ENCODE measurements around the gene CABCOCO1. TPM values are rescaled to one million over a fixed set of nuclear protein-coding genes. Genes with fewer than 3 reads are reported as not detected.
"Not testable (repeated sequence)": the region's sequence is repeated elsewhere in the genome, so short reads cannot be mapped to it uniquely, and the experiment has no call there.

Gene CABCOCO1
- polyA plus RNA-seq, 1 donor (not counting 4 experiments of a cell fraction or from before 2014, with no cell fraction given), result 0.17 TPM

DNA sequence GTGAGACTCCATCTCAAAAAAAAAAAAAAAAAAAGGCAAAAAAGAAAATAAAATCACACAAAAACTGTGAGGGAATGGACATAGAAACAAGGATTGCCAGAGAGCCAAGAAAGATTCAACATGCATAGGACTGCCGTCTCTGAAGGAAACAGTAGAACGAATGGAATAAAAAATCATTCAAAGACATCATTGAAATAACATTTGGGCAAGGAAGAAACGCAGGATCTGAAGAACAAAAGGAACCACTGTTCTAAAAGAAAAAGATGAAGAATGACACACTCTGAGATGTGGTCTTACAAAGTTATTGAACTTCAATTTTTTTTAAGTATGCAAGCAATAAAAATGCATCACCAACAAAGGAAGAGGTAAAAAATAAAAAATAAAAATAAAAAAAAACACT is 57.2 kb downstream of the CABCOCO1 start:
- Histone ChIP-seq H3K27me3 (ENCODE audit: control insufficient read depth, extremely low read depth, insufficient read depth, low read length) (no peaks in the 10 kb centered on the region), H3K27ac (ENCODE audit: control insufficient read depth, insufficient read depth, low read length) (no peak overlapping the region), H3K36me3 (ENCODE audit: control insufficient read depth in 2 of 2, extremely low read depth in 1 of 2, insufficient read depth in 2 of 2, low read length in 2 of 2) (no peaks in the 10 kb centered on the region), H2AFZ (ENCODE audit: control insufficient read depth, low read length) (no peak overlapping the region), H3K9me3 (ENCODE audit: control insufficient read depth, low read depth, low read length) (no peaks in the 10 kb centered on the region), H4K20me1 (ENCODE audit: control insufficient read depth, extremely low read depth, insufficient read depth, low read length) (no peaks in the 10 kb centered on the region), H3K4me3 (ENCODE audit: control insufficient read depth in 2 of 3, extremely low read depth in 1 of 3, insufficient read depth in 2 of 3, low read depth in 1 of 3, low read length in 3 of 3) (no peak overlapping the region), H3K4me2 (ENCODE audit: control insufficient read depth, extremely low read depth, insufficient read depth, low read depth, low read length) (no peak overlapping the region), H3K79me2 (ENCODE audit: control insufficient read depth, insufficient read depth, low read length) (no peaks in the 10 kb centered on the region), H3K4me1 (ENCODE audit: control insufficient read depth, extremely low read depth, insufficient read depth, low read length) (no peaks in the 10 kb centered on the region), H3K9me1 (ENCODE audit: control insufficient read depth, extremely low read depth, insufficient read depth, low read length) (no peaks in the 10 kb centered on the region), H3K9ac (ENCODE audit: control insufficient read depth, extremely low read depth, insufficient read depth, low read length) (no peak overlapping the region)
- dilution Hi-C loops (cut with MboI; ENCODE audit: extremely low pct_ligation_motif_present, low sequenced_read_pairs), result no loop called here
- FAIRE-seq (no peak), DNase-seq (ENCODE audit: low read depth, low spot score) (no peak)
- TF ChIP-seq, protein P1, sequence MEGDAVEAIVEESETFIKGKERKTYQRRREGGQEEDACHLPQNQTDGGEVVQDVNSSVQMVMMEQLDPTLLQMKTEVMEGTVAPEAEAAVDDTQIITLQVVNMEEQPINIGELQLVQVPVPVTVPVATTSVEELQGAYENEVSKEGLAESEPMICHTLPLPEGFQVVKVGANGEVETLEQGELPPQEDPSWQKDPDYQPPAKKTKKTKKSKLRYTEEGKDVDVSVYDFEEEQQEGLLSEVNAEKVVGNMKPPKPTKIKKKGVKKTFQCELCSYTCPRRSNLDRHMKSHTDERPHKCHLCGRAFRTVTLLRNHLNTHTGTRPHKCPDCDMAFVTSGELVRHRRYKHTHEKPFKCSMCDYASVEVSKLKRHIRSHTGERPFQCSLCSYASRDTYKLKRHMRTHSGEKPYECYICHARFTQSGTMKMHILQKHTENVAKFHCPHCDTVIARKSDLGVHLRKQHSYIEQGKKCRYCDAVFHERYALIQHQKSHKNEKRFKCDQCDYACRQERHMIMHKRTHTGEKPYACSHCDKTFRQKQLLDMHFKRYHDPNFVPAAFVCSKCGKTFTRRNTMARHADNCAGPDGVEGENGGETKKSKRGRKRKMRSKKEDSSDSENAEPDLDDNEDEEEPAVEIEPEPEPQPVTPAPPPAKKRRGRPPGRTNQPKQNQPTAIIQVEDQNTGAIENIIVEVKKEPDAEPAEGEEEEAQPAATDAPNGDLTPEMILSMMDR (optimal IDR thresholded peaks at IDR 0.05 in 1 of 3, IDR thresholded peaks at IDR 0.05 in 1 of 3, conservative IDR thresholded peaks at IDR 0.05 in 1 of 3; ENCODE audit: extremely low read depth in 1 of 3, insufficient read depth in 2 of 3, low read length in 3 of 3), result no peak
- no peak for TF ChIP-seq EZH2 (IDR thresholded peaks at IDR 0.05; ENCODE audit: low read length)

GRCh38 chr10:61721431-61721830 is 58.7 kb downstream of the CABCOCO1 start:
- Histone ChIP-seq H3K4me1 (ENCODE audit: control insufficient read depth, extremely low read depth, insufficient read depth, low read length) (no peaks in the 10 kb centered on the region), H3K36me3 (ENCODE audit: control insufficient read depth in 2 of 2, extremely low read depth in 1 of 2, insufficient read depth in 2 of 2, low read length in 2 of 2) (no peaks in the 10 kb centered on the region), H2AFZ (ENCODE audit: control insufficient read depth, low read length) (no peak overlapping the region), H3K27me3 (ENCODE audit: control insufficient read depth, extremely low read depth, insufficient read depth, low read length) (no peaks in the 10 kb centered on the region), H3K4me3 (ENCODE audit: control insufficient read depth in 2 of 3, extremely low read depth in 1 of 3, insufficient read depth in 2 of 3, low read depth in 1 of 3, low read length in 3 of 3) (no peak overlapping the region), H3K4me2 (ENCODE audit: control insufficient read depth, extremely low read depth, insufficient read depth, low read depth, low read length) (no peak overlapping the region), H4K20me1 (ENCODE audit: control insufficient read depth, extremely low read depth, insufficient read depth, low read length) (no peaks in the 10 kb centered on the region), H3K27ac (ENCODE audit: control insufficient read depth, insufficient read depth, low read length) (no peak overlapping the region), H3K79me2 (ENCODE audit: control insufficient read depth, insufficient read depth, low read length) (no peaks in the 10 kb centered on the region), H3K9me1 (ENCODE audit: control insufficient read depth, extremely low read depth, insufficient read depth, low read length) (no peaks in the 10 kb centered on the region), H3K9ac (ENCODE audit: control insufficient read depth, extremely low read depth, insufficient read depth, low read length) (no peak overlapping the region), H3K9me3 (ENCODE audit: control insufficient read depth, low read depth, low read length) (no peaks in the 10 kb centered on the region)
- DNase-seq (ENCODE audit: low read depth, low spot score), result no peak
- FAIRE-seq, result no peak
- dilution Hi-C loops (cut with MboI; ENCODE audit: extremely low pct_ligation_motif_present, low sequenced_read_pairs), result no loop called here
- no peak for TF ChIP-seq EZH2 (IDR thresholded peaks at IDR 0.05; ENCODE audit: low read length)
- TF ChIP-seq, protein P1 (optimal IDR thresholded peaks at IDR 0.05 in 1 of 3, IDR thresholded peaks at IDR 0.05 in 1 of 3, conservative IDR thresholded peaks at IDR 0.05 in 1 of 3; ENCODE audit: extremely low read depth in 1 of 3, insufficient read depth in 2 of 3, low read length in 3 of 3), result no peak

- H3K4me1 ChIP-seq (ENCODE audit: control insufficient read depth, extremely low read depth, insufficient read depth, low read length); H3K79me2 ChIP-seq (ENCODE audit: control insufficient read depth, insufficient read depth, low read length); H3K27ac ChIP-seq (ENCODE audit: control insufficient read depth, insufficient read depth, low read length); H3K4me2 ChIP-seq (ENCODE audit: control insufficient read depth, extremely low read depth, insufficient read depth, low read depth, low read length); DNase-seq (ENCODE audit: low read depth, low spot score); H3K4me3 ChIP-seq (ENCODE audit: control insufficient read depth in 2 of 3, extremely low read depth in 1 of 3, insufficient read depth in 2 of 3, low read depth in 1 of 3, low read length in 3 of 3); H3K27me3 ChIP-seq (ENCODE audit: control insufficient read depth, extremely low read depth, insufficient read depth, low read length); H3K36me3 ChIP-seq (ENCODE audit: control insufficient read depth in 2 of 2, extremely low read depth in 1 of 2, insufficient read depth in 2 of 2, low read length in 2 of 2); H3K9ac ChIP-seq (ENCODE audit: control insufficient read depth, extremely low read depth, insufficient read depth, low read length); H2AFZ ChIP-seq (ENCODE audit: control insufficient read depth, low read length); H4K20me1 ChIP-seq (ENCODE audit: control insufficient read depth, extremely low read depth, insufficient read depth, low read length); H3K9me3 ChIP-seq (ENCODE audit: control insufficient read depth, low read depth, low read length); dilution Hi-C loops (cut with MboI; ENCODE audit: extremely low pct_ligation_motif_present, low sequenced_read_pairs); FAIRE-seq; H3K9me1 ChIP-seq (ENCODE audit: control insufficient read depth, extremely low read depth, insufficient read depth, low read length): not testable (repeated sequence)
These were observed 62.5 kb downstream of the CABCOCO1 start for GRCh38 chr10:61725221-61725620.
